Tibial artery (tissue), 4 donors: Measurements from ENCODE around the gene MAGI2.

ENCODE experiments used
- DNase-seq, 2 donors: peaks; one replicate each; pipeline ENCODE4 v3.0.0-alpha.2; 2019
- H3K27ac ChIP-seq, 2 donors: fragments of 200-600 bp; sonication (generic) in 1 of 2; 1 replicate in 1 of 2; 2 replicates in 1 of 2; pipeline ENCODE4 v1.5.1; 2018 to 2019; ENCODE audit warnings: mild to moderate bottlenecking in 1 of 2
- H3K27me3 ChIP-seq, 2 donors: fragments of 200-600 bp; sonication (generic) in 1 of 2; one replicate each; pipeline versions ENCODE4 v1.5.1 to v1.6.0; 2016 to 2019
- H3K36me3 ChIP-seq, 3 donors: fragments of 200-600 bp; sonication (generic) in 2 of 3; one replicate each; pipeline ENCODE4 v1.5.1; 2016 to 2019; ENCODE audit warnings: mild to moderate bottlenecking in 2 of 3
- H3K4me1 ChIP-seq, 4 donors: fragments of 200-600 bp; sonication (generic) in 2 of 4; 1 replicate in 3 of 4; 2 replicates in 1 of 4; pipeline ENCODE4 v1.5.1; 2016 to 2019
- H3K4me3 ChIP-seq, 2 donors: fragments of 200-600 bp; sonication (generic) in 1 of 2; 1 replicate in 1 of 2; 2 replicates in 1 of 2; pipeline ENCODE4 v1.5.1; 2018 to 2019; ENCODE audit warnings: mild to moderate bottlenecking in 2 of 2
- H3K9me3 ChIP-seq, 3 donors: fragments of 200-600 bp; sonication (generic) in 1 of 3; one replicate each; pipeline ENCODE4 v1.5.1; 2016 to 2019
- CTCF ChIP-seq, 2 experiments: fragments of 200-600 bp in 1 of 2; fragments of 450-650 bp in 1 of 2; IDR thresholded peaks; one replicate each; pipeline ENCODE4 v1.5.1; 2017 to 2019; ENCODE audit warnings: antibody characterized with exemption in 2 of 2, mild to moderate bottlenecking in 1 of 2, moderate library complexity in 1 of 2
- intact Hi-C: fragments of 100-400 bp; cut with DNase I; formaldehyde crosslinking; loops from one replicate; pipeline ENCODE4 v1.15.0; 2023; ENCODE audit warnings: low total_unique reads

The MAGI2 gene

GRCh38 chr7:79332091-79332490 lies 121.4 kb downstream of the MAGI2 start:
- TF ChIP-seq CTCF (IDR thresholded peaks at IDR 0.05), result no peak

GRCh38 chr7:79329464-79329863 lies 124.0 kb downstream of the MAGI2 start:
- DNase-seq, result no peak
- no peaks in the 10 kb centered on the region for H3K27me3 ChIP-seq
- no peak overlapping the region for H3K27ac ChIP-seq
- intact Hi-C loops, result no loop called here
- no peak for TF ChIP-seq CTCF (IDR thresholded peaks at IDR 0.05)
- H3K36me3 ChIP-seq, result no peaks in the 10 kb centered on the region
- no peaks in the 10 kb centered on the region for H3K9me3 ChIP-seq
- H3K4me3 ChIP-seq, result no peak overlapping the region
- no peaks in the 10 kb centered on the region for H3K4me1 ChIP-seq

More at GRCh38 chr7:79332091-79332490, 121.4 kb downstream of the MAGI2 start:
- H3K36me3 ChIP-seq, result no peaks in the 10 kb centered on the region
- H3K4me1 ChIP-seq, result no peaks in the 10 kb centered on the region
- no peaks in the 10 kb centered on the region for H3K27me3 ChIP-seq
- intact Hi-C loops, result no loop called here
- no peak for DNase-seq
- no peaks in the 10 kb centered on the region for H3K9me3 ChIP-seq
- H3K4me3 ChIP-seq, result no peak overlapping the region
- H3K27ac ChIP-seq, result no peak overlapping the region

- intact Hi-C loops, result no loop called here
Observed at GRCh38 chr7:79320741-79321473, 132.6 kb downstream of the MAGI2 start.

GRCh38 chr7:79319369-79319768 lies 134.1 kb downstream of the MAGI2 start:
- intact Hi-C loops, result no loop called here
- Histone ChIP-seq H3K4me1 (no peaks in the 10 kb centered on the region), H3K4me3 (no peak overlapping the region), H3K9me3 (no peaks in the 10 kb centered on the region), H3K27ac (no peak overlapping the region), H3K27me3 (no peaks in the 10 kb centered on the region), H3K36me3 (no peaks in the 10 kb centered on the region)
- TF ChIP-seq CTCF (IDR thresholded peaks at IDR 0.05), result no peak
- DNase-seq, result no peak

More at GRCh38 chr7:79320741-79321473, 132.6 kb downstream of the MAGI2 start:
- DNase-seq, result no peak
- Histone ChIP-seq H3K9me3 (no peaks in the 10 kb centered on the region), H3K4me3 (no peak overlapping the region), H3K36me3 (no peaks in the 10 kb centered on the region), H3K27me3 (no peaks in the 10 kb centered on the region), H3K27ac (no peak overlapping the region), H3K4me1 (no peaks in the 10 kb centered on the region)
- TF ChIP-seq CTCF (IDR thresholded peaks at IDR 0.05), result no peak

GRCh38 chr7:79317728-79318127 lies 135.7 kb downstream of the MAGI2 start:
- H3K4me1 ChIP-seq, result no peaks in the 10 kb centered on the region
- no peak for TF ChIP-seq CTCF (IDR thresholded peaks at IDR 0.05)
- no peak for DNase-seq

More at GRCh38 chr7:79317728-79318127, 135.7 kb downstream of the MAGI2 start:
- Histone ChIP-seq H3K9me3 (no peaks in the 10 kb centered on the region), H3K4me3 (no peak overlapping the region), H3K36me3 (no peaks in the 10 kb centered on the region), H3K27ac (no peak overlapping the region), H3K27me3 (no peaks in the 10 kb centered on the region)
- intact Hi-C loops, result no loop called here
